ENCODE data around the gene CENPF.

GRCh38 chr1:214581785-214582184 is 21.2 kb upstream of the CENPF start:
- TF ChIP-seq FOXK2 (IDR thresholded peaks at IDR 0.05) (no peak), FOXM1 (IDR thresholded peaks at IDR 0.05; ENCODE audit: borderline replicate concordance) (no peak), SP1 (IDR thresholded peaks at IDR 0.05) (no peak), ZNF384 (IDR thresholded peaks at IDR 0.05) (no peak), ELF4 (IDR thresholded peaks at IDR 0.05) (no peak), ARNT (IDR thresholded peaks at IDR 0.05) (no peak), HDGF (IDR thresholded peaks at IDR 0.05; ENCODE audit: borderline replicate concordance) (no peak), CTBP1 (IDR thresholded peaks at IDR 0.05; ENCODE audit: borderline replicate concordance) (no peak)
